ENCODE data around the gene LAMA2.

GRCh38 chr6:129516005-129516404 is 633.1 kb downstream of the LAMA2 start:
- TF ChIP-seq USF2 (IDR thresholded peaks at IDR 0.05; ENCODE audit: borderline replicate concordance, low read depth, low read length): no peak
- no peak for TF ChIP-seq TEAD4 (IDR thresholded peaks at IDR 0.05; ENCODE audit: borderline replicate concordance, insufficient read depth)
- TF ChIP-seq CTCF (IDR thresholded peaks at IDR 0.05): no peak
- no peak for TF ChIP-seq ELF1 (IDR thresholded peaks at IDR 0.05)
- TF ChIP-seq POLR2AphosphoS5 (IDR thresholded peaks at IDR 0.05; ENCODE audit: low read depth, low read length): no peak
- TF ChIP-seq JUND (IDR thresholded peaks at IDR 0.05): no peak
- no peak for TF ChIP-seq MAX (IDR thresholded peaks at IDR 0.05; ENCODE audit: low read depth)
- no peak for TF ChIP-seq FOXJ3 (CRISPR knock-in tag; IDR thresholded peaks at IDR 0.05)
- TF ChIP-seq MXI1 (IDR thresholded peaks at IDR 0.05; ENCODE audit: low read depth, low read length): no peak
- no peak for TF ChIP-seq NFIC (IDR thresholded peaks at IDR 0.05; ENCODE audit: borderline replicate concordance)
- TF ChIP-seq EP300 (IDR thresholded peaks at IDR 0.05; ENCODE audit: borderline replicate concordance in 1 of 2, low read depth in 1 of 2, low read length in 1 of 2): no peak
- TF ChIP-seq GABPA (IDR thresholded peaks at IDR 0.05; ENCODE audit: low read depth): no peak
- no peak for TF ChIP-seq REST (IDR thresholded peaks at IDR 0.05; ENCODE audit: low read depth, low read length)

Measured in SK-N-SH (cell line).